Testis (tissue), 3 donors: ENCODE measurements around the gene TSEN2. TPM values are rescaled to one million over a fixed set of nuclear protein-coding genes. Genes with fewer than 3 reads are reported as not detected.

Experiments used
- DNase-seq: peaks from one replicate; pipeline ENCODE4 v3.0.0-alpha.2; 2019
- H3K27ac ChIP-seq, 2 donors: fragments of 200-600 bp; sonication (generic); one replicate each; pipeline ENCODE4 v1.5.1; 2019
- H3K27me3 ChIP-seq: fragments of 200-600 bp; sonication (generic); one replicate; pipeline ENCODE4 v1.5.1; 2019
- H3K36me3 ChIP-seq: fragments of 200-600 bp; sonication (generic); one replicate; pipeline ENCODE4 v1.5.1; 2017; ENCODE audit warnings: low read depth; ENCODE audit errors: missing control alignments
- H3K4me1 ChIP-seq: fragments of 200-600 bp; sonication (generic); one replicate; pipeline ENCODE4 v1.5.1; 2019
- H3K4me3 ChIP-seq, 2 donors: fragments of 200-600 bp; sonication (generic); one replicate each; pipeline ENCODE4 v1.5.1; 2017 to 2019
- H3K9me3 ChIP-seq: fragments of 200-600 bp; sonication (generic); one replicate; pipeline ENCODE4 v1.5.1; 2017
- POLR2A ChIP-seq: fragments of 450-650 bp; IDR thresholded peaks from one replicate; pipeline ENCODE4 v1.6.1; 2017; ENCODE audit warnings: antibody characterized with exemption, mild to moderate bottlenecking, moderate library complexity
- WGBS, 2 donors: methylation state at CpG; one replicate each; pipeline ENCODE4 v1.1.5; 2018; 5-methylcytosine and 5-hydroxymethylcytosine counted together
- intact Hi-C: fragments of 100-400 bp; cut with DNase I; formaldehyde crosslinking; loops from one replicate; pipeline ENCODE4 v1.15.1; 2023; ENCODE audit warnings: low total_unique reads
- polyA plus RNA-seq: library from polyadenylated mRNA; stranded (reverse); fragments of 350-450 nt; fragmentation: Illumina TruSeq; extraction: RNeasy Lipid Tissue Mini Kit (QIAGEN cat#74804); gene quantifications from one replicate; pipeline ENCODE4 v1.2.3, GENCODE V29; 2014; ENCODE audit warnings: low read depth, low replicate concordance; ENCODE audit not compliant: insufficient read depth
- total RNA-seq, 2 donors: library from RNA; depleted of rRNA; stranded (reverse); fragments of >200 nt; gene quantifications; one replicate each; pipeline ENCODE4 v1.2.3, GENCODE V29; 2016
- TF ChIP-seq, protein P1 (sequence below), 3 experiments: fragments of 450-650 bp in 2 of 3; fragments of 200-600 bp in 1 of 3; sonication (generic) in 1 of 3; IDR thresholded peaks; one replicate each; pipeline ENCODE4 v1.5.1; 2016 to 2019; ENCODE audit warnings: antibody characterized with exemption in 3 of 3, mild to moderate bottlenecking in 2 of 3, moderate library complexity in 1 of 3

TSEN2 gene
- total and polyA plus RNA-seq, 3 donors from 2014 or later: 17.0 to 26.8 (median 25.3) TPM

- Histone ChIP-seq H3K27me3 (no peaks in the 10 kb centered on the region), H3K4me1 (peaks cover 12% of the 10 kb centered on the region), H3K9me3 (no peaks in the 10 kb centered on the region), H3K36me3 (no peaks in the 10 kb centered on the region), H3K27ac (no peak overlapping the region), H3K4me3 (no peak overlapping the region)
- DNase-seq: no peak
- 66 to 72% methylated on average over 3 of the region's 3 CpGs for WGBS, 2 donors
- TF ChIP-seq, protein P1, sequence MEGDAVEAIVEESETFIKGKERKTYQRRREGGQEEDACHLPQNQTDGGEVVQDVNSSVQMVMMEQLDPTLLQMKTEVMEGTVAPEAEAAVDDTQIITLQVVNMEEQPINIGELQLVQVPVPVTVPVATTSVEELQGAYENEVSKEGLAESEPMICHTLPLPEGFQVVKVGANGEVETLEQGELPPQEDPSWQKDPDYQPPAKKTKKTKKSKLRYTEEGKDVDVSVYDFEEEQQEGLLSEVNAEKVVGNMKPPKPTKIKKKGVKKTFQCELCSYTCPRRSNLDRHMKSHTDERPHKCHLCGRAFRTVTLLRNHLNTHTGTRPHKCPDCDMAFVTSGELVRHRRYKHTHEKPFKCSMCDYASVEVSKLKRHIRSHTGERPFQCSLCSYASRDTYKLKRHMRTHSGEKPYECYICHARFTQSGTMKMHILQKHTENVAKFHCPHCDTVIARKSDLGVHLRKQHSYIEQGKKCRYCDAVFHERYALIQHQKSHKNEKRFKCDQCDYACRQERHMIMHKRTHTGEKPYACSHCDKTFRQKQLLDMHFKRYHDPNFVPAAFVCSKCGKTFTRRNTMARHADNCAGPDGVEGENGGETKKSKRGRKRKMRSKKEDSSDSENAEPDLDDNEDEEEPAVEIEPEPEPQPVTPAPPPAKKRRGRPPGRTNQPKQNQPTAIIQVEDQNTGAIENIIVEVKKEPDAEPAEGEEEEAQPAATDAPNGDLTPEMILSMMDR (IDR thresholded peaks at IDR 0.05): no peak
- no peak for TF ChIP-seq POLR2A
- intact Hi-C loops: no loop called here
Measured at GRCh38 chr3:12487786-12488185, 3.5 kb downstream of the TSEN2 start.

DNA sequence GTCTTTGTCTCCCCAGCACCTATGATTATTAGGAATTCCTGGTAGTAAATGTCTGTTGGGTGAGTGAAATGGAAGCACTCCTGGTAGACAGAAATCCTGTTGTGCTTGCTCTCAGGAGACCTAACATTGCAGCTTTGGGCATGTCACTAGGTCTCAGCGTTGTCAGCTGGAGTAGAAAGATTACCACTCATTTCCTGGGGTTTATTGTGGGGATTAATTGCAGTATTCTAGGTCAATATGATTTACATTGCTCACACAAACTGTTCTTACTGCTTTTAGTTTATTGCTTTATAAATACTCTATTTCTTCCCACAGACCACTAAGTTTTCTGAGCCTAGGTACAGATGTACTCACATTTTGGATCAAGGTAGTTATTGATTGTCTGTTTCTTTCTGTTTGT, 5.1 kb downstream of the TSEN2 start:
- Histone ChIP-seq H3K9me3 (no peaks in the 10 kb centered on the region), H3K4me1 (no peaks in the 10 kb centered on the region), H3K27ac (no peak overlapping the region), H3K27me3 (no peaks in the 10 kb centered on the region), H3K4me3 (no peak overlapping the region), H3K36me3 (no peaks in the 10 kb centered on the region)
- 53 to 74% methylated on average over 1 of the region's 1 CpG for WGBS, 2 donors
- intact Hi-C loops: no loop called here
- DNase-seq: no peak
- TF ChIP-seq, protein P1 (IDR thresholded peaks at IDR 0.05): no peak
- no peak for TF ChIP-seq POLR2A

- intact Hi-C loops: no loop called here
- 56 to 59% methylated on average over 4 of the region's 4 CpGs for WGBS, 2 donors
Measured at GRCh38 chr3:12489832-12490231, 5.6 kb downstream of the TSEN2 start.

DNA sequence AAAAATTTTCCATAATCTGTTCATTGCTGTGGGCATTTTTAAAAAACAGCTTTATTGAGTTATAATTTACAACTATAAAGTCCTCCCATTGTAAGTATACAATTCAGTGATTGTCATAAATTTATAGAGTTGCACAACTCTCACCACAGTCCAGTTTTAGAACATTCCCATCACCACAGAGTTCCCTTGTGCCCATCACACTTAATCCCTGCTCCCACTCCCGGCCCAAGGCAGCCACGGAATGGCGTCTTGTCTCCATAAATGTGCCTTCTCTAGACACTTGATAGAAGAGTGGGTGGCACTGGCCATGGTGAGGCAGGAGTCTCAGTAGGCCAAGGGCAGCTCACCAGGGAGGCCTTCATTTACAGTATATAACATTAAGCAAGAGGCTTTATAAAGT, 6.3 kb downstream of the TSEN2 start:
- TF ChIP-seq POLR2A: no peak
- TF ChIP-seq, protein P1 (IDR thresholded peaks at IDR 0.05): no peak
- intact Hi-C loops: no loop called here
- no peaks in the 10 kb centered on the region for H3K27me3 ChIP-seq
- H3K36me3 ChIP-seq: no peaks in the 10 kb centered on the region
- no peak overlapping the region for H3K4me3 ChIP-seq
- H3K9me3 ChIP-seq: no peaks in the 10 kb centered on the region
- H3K27ac ChIP-seq: no peak overlapping the region
- WGBS, 2 donors: 87 to 89% methylated on average over 3 of the region's 3 CpGs
- DNase-seq: no peak
- H3K4me1 ChIP-seq: no peaks in the 10 kb centered on the region

More at GRCh38 chr3:12489832-12490231, 5.6 kb downstream of the TSEN2 start:
- Histone ChIP-seq H3K27ac (no peak overlapping the region), H3K9me3 (no peaks in the 10 kb centered on the region), H3K36me3 (no peaks in the 10 kb centered on the region), H3K27me3 (no peaks in the 10 kb centered on the region), H3K4me1 (no peaks in the 10 kb centered on the region), H3K4me3 (no peak overlapping the region)
- TF ChIP-seq POLR2A: no peak
- TF ChIP-seq, protein P1 (IDR thresholded peaks at IDR 0.05): no peak
- no peak for DNase-seq

DNA sequence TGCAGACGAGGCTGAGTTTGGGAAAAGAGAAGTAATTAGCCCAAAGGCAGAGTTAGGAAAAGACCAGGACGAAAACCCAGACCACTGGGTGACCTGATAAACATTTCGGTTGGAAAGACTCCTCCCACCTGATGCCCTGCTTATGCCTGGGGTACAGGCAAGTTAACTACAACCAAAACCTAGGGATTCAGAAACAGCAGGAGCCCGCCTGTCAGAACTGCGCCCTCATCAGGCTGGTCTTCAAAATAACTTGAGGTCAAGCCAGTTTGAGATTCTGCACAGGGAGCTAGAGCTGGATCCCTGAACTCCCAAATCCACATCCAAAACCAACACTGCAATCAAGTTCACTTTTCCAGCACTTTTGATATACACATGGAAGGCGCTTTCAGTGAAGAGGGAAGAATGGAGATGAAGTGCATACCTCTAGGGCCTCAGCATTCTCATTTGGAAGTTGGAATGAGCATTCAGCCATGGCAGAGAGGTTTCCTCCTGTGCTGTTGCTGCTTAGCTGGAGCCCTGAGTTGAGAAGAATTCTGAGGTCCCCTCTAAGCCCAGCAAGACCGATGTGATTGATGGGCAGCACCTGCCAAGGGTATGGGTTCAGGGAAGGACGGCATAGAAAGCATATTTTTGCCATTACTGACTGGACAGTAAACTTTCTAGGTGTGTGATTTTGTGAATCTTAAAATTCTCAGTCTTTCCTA, 11.6 kb downstream of the TSEN2 start:
- no peak for TF ChIP-seq POLR2A
- TF ChIP-seq, protein P1 (IDR thresholded peaks at IDR 0.05): no peak
- Histone ChIP-seq H3K36me3 (no peaks in the 10 kb centered on the region), H3K4me3 (no peak overlapping the region), H3K27ac (no peak overlapping the region), H3K27me3 (no peaks in the 10 kb centered on the region), H3K4me1 (no peaks in the 10 kb centered on the region), H3K9me3 (no peaks in the 10 kb centered on the region)
- no peak for DNase-seq
- 90 to 92% methylated on average over 8 of the region's 8 CpGs for WGBS, 2 donors
- intact Hi-C loops: no loop called here
